GM23338 (cell line): ENCODE results near the gene SLC51B. TPM values are rescaled to one million over a fixed set of nuclear protein-coding genes. Genes with fewer than 3 reads are reported as not detected.

ENCODE experiments used
- ATAC-seq: fragments of 200-7000 bp; cut with Tn5 transposase; 3 replicates; pipeline ENCODE4 v1.9.1; 2020
- DNase-seq: peaks from one replicate; pipeline ENCODE4 v3.0.0-alpha.2; 2015; ENCODE audit warnings: low spot score
- H2AFZ ChIP-seq: fragments of 200-600 bp; sonication (generic); 2 replicates; pipeline ENCODE4 v1.8.0; 2016; ENCODE audit warnings: antibody characterized with exemption, mild to moderate bottlenecking, moderate library complexity
- H3F3A ChIP-seq: fragments of 200-600 bp; sonication (generic); replicated peaks from 2 replicates; pipeline ENCODE4 v1.8.0; 2017; ENCODE audit warnings: antibody characterized with exemption, mixed run types, low read depth
- H3K27ac ChIP-seq: fragments of 200-600 bp; sonication (generic); 2 replicates; pipeline ENCODE4 v1.6.1; 2016; ENCODE audit warnings: low read depth
- H3K27me3 ChIP-seq: fragments of 200-600 bp; sonication (generic); 2 replicates; pipeline ENCODE4 v1.8.0; 2016; ENCODE audit warnings: mild to moderate bottlenecking, mixed run types, moderate library complexity; ENCODE audit not compliant: insufficient read depth
- H3K36me3 ChIP-seq: fragments of 200-600 bp; sonication (generic); 2 replicates; pipeline ENCODE4 v1.8.0; 2016; ENCODE audit warnings: mild to moderate bottlenecking; ENCODE audit not compliant: insufficient read depth
- H3K4me1 ChIP-seq: fragments of 200-600 bp; sonication (generic); 2 replicates; pipeline ENCODE4 v1.8.0; 2016; ENCODE audit warnings: mild to moderate bottlenecking, moderate library complexity; ENCODE audit not compliant: insufficient read depth
- H3K4me2 ChIP-seq: fragments of 200-600 bp; sonication (generic); 2 replicates; pipeline ENCODE4 v1.7.1; 2017; ENCODE audit warnings: mixed run types
- H3K4me3 ChIP-seq: fragments of 200-600 bp; sonication (generic); 2 replicates; pipeline ENCODE4 v1.6.1; 2016; ENCODE audit warnings: mixed run types
- H3K79me2 ChIP-seq: fragments of 200-600 bp; sonication (generic); replicated peaks from 2 replicates; pipeline ENCODE4 v1.8.0; 2017; ENCODE audit warnings: mild to moderate bottlenecking; ENCODE audit not compliant: insufficient read depth
- H3K9me2 ChIP-seq: fragments of 200-600 bp; sonication (generic); 2 replicates; pipeline ENCODE4 v1.8.0; 2017; ENCODE audit not compliant: insufficient read depth
- H4K20me1 ChIP-seq: fragments of 200-600 bp; sonication (generic); replicated peaks from 2 replicates; pipeline ENCODE4 v1.8.0; 2017; ENCODE audit warnings: mild to moderate bottlenecking; ENCODE audit not compliant: insufficient read depth
- H3K27ac Mint-ChIP-seq: 2 replicates; pipeline ENCODE4 v1.8.0; 2020; ENCODE audit warnings: inconsistent platforms, mild to moderate bottlenecking, moderate library complexity, mixed read lengths
- H3K27me3 Mint-ChIP-seq: 3 replicates; pipeline ENCODE4 v1.8.0; 2022; ENCODE audit warnings: low read depth, mild to moderate bottlenecking, moderate library complexity, mixed read lengths, inconsistent platforms; ENCODE audit not compliant: insufficient read depth, poor library complexity
- H3K36me3 Mint-ChIP-seq: 3 replicates; pipeline ENCODE4 v1.8.0; 2021; ENCODE audit warnings: low read depth, mild to moderate bottlenecking, inconsistent platforms, moderate library complexity, mixed read lengths
- H3K4me1 Mint-ChIP-seq: 3 replicates; pipeline ENCODE4 v1.8.0; 2020; ENCODE audit warnings: mild to moderate bottlenecking, inconsistent platforms, mixed read lengths
- H3K4me3 Mint-ChIP-seq: 3 replicates; pipeline ENCODE4 v1.8.0; 2021; ENCODE audit warnings: moderate library complexity, mild to moderate bottlenecking, inconsistent platforms, mixed read lengths
- H3K9me3 Mint-ChIP-seq: 3 replicates; pipeline ENCODE4 v1.8.0; 2020; ENCODE audit warnings: moderate library complexity, mild to moderate bottlenecking, inconsistent platforms, mixed read lengths
- CREB1 ChIP-seq: fragments of 250-450 bp; sonication (Bioruptor Pico); IDR thresholded peaks from 2 replicates; pipeline ENCODE4 v1.5.0; 2020; ENCODE audit warnings: low read depth, mild to moderate bottlenecking, moderate library complexity
- EZH2phosphoT487 ChIP-seq: fragments of 200-600 bp; sonication (generic); IDR thresholded peaks from one replicate; pipeline ENCODE4 v1.8.1; 2018; ENCODE audit warnings: antibody characterized with exemption; ENCODE audit not compliant: unreplicated experiment
- JUNB ChIP-seq: IDR thresholded peaks from one replicate; pipeline ENCODE4 v1.6.1; 2016; ENCODE audit warnings: antibody characterized with exemption; ENCODE audit not compliant: unreplicated experiment
- STAT1 ChIP-seq: IDR thresholded peaks from one replicate; pipeline ENCODE4 v1.6.1; 2016; ENCODE audit warnings: antibody characterized with exemption; ENCODE audit not compliant: unreplicated experiment
- polyA plus RNA-seq: library from polyadenylated mRNA; unstranded; fragments of >200 nt; fragmentation: Nextera tagmentation; extraction: Ambion mirVana; gene quantifications from 2 replicates; pipeline ENCODE4 v1.2.1, GENCODE V29; 2016
- total RNA-seq: library from RNA; depleted of rRNA; stranded (reverse); fragments of >200 nt; shearing (Covaris generic); gene quantifications from 2 replicates; pipeline ENCODE4 v1.2.3, GENCODE V29; 2014
- TF ChIP-seq, protein P1 (sequence below): IDR thresholded peaks from one replicate; pipeline ENCODE4 v1.6.1; 2018; ENCODE audit warnings: antibody characterized with exemption; ENCODE audit not compliant: unreplicated experiment
- TF ChIP-seq, protein P2 (sequence below), 2 experiments: fragments of 200-600 bp in 1 of 2; sonication (generic) in 1 of 2; conservative IDR thresholded peaks; 2 replicates each; pipeline versions ENCODE4 v1.5.1 to v1.6.1; 2016 to 2017; ENCODE audit warnings: antibody characterized with exemption in 2 of 2, low read depth in 2 of 2, mild to moderate bottlenecking in 2 of 2, moderate library complexity in 1 of 2

SLC51B gene
- total and polyA plus RNA-seq, 2 experiments from 2014 or later = not detected

DNA sequence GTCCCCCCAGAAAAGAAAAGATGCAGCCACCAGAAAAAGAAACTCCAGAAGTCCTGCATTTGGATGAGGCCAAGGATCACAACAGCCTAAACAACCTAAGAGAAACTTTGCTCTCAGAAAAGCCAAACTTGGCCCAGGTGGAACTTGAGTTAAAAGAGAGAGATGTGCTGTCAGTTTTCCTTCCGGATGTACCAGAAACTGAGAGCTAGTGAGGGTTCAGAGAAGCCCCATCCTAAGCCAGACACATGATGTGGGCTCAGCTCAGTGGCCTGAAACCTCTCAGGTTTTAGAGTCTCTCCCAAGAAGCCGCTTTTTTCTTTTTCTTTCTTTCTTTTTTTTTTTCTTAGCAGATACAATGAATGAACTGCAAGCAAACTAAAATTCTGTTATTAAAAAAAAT lies 7.8 kb downstream of the SLC51B start (continued):
- TF ChIP-seq, protein P1, sequence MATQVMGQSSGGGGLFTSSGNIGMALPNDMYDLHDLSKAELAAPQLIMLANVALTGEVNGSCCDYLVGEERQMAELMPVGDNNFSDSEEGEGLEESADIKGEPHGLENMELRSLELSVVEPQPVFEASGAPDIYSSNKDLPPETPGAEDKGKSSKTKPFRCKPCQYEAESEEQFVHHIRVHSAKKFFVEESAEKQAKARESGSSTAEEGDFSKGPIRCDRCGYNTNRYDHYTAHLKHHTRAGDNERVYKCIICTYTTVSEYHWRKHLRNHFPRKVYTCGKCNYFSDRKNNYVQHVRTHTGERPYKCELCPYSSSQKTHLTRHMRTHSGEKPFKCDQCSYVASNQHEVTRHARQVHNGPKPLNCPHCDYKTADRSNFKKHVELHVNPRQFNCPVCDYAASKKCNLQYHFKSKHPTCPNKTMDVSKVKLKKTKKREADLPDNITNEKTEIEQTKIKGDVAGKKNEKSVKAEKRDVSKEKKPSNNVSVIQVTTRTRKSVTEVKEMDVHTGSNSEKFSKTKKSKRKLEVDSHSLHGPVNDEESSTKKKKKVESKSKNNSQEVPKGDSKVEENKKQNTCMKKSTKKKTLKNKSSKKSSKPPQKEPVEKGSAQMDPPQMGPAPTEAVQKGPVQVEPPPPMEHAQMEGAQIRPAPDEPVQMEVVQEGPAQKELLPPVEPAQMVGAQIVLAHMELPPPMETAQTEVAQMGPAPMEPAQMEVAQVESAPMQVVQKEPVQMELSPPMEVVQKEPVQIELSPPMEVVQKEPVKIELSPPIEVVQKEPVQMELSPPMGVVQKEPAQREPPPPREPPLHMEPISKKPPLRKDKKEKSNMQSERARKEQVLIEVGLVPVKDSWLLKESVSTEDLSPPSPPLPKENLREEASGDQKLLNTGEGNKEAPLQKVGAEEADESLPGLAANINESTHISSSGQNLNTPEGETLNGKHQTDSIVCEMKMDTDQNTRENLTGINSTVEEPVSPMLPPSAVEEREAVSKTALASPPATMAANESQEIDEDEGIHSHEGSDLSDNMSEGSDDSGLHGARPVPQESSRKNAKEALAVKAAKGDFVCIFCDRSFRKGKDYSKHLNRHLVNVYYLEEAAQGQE = no peak
- TF ChIP-seq STAT1 = no peak
- TF ChIP-seq EZH2phosphoT487 = no peak
- TF ChIP-seq CREB1 (CRISPR knock-in tag) = no peak

DNA sequence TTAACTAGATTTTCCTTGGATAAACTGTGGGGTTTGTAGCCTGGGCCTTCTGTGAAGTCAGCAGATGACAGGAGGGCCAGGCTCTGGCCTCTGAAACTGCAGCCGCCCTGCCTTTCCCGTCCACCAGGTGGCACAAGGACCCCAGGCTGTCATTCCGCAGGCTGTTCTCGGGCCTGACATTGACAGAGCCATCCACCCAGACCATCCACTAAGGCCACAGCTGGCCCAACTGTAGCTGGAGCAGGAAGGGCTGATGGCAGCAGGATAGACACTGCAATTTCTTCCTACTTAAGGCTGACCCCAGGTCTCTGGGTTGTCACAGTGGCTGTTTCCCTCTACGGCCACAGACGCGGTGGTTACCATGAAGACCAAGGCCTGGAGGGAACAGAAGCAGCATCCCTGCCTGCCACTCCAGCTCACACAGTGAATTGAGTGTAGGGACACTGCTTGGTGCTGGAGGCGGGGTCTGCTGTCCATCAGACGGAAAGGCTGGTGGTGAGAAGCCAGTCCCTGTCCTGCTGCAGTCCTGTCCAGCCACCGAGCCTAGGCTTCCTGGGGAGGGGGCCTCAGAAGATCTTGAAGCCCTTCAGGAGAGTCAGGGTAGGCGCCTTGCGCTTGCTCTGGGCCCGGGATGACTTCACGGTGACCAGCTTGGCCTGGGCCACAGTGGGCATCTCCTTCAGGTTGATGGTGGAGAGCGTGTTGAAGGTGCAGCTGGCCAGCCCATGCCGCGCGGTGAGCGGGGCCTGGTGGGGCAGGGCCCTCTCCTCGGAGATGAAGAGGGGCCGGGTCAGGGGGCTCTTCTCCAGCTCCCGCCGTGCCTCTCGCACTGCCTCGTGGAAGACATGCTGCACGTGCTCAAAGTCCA lies 9.4 kb downstream of the SLC51B start:
- no peak overlapping the region for H2AFZ ChIP-seq
- Mint-ChIP-seq H3K36me3 (peaks cover 2% of the 10 kb centered on the region; the same call in 1 of the 3 replicates), H3K9me3 (no peaks in the 10 kb centered on the region), H3K27ac (no peak overlapping the region), H3K4me3 (no peak overlapping the region), H3K4me1 (peaks cover 6% of the 10 kb centered on the region; the same call in 2 of the 3 replicates), H3K27me3 (peaks cover 8% of the 10 kb centered on the region)
- H3K9me2 ChIP-seq = no peaks in the 10 kb centered on the region
- 0 out of 2 replicates have a peak, but pooled peaks cover 4% of the 10 kb centered on the region for H3F3A ChIP-seq
- TF ChIP-seq, protein P2, sequence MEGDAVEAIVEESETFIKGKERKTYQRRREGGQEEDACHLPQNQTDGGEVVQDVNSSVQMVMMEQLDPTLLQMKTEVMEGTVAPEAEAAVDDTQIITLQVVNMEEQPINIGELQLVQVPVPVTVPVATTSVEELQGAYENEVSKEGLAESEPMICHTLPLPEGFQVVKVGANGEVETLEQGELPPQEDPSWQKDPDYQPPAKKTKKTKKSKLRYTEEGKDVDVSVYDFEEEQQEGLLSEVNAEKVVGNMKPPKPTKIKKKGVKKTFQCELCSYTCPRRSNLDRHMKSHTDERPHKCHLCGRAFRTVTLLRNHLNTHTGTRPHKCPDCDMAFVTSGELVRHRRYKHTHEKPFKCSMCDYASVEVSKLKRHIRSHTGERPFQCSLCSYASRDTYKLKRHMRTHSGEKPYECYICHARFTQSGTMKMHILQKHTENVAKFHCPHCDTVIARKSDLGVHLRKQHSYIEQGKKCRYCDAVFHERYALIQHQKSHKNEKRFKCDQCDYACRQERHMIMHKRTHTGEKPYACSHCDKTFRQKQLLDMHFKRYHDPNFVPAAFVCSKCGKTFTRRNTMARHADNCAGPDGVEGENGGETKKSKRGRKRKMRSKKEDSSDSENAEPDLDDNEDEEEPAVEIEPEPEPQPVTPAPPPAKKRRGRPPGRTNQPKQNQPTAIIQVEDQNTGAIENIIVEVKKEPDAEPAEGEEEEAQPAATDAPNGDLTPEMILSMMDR (conservative IDR thresholded peaks at IDR 0.05; ENCODE audit: low read depth in 2 of 2) = peak; percentile 84 to 99
- no peak for TF ChIP-seq JUNB
- H3K4me3 ChIP-seq = no peak overlapping the region
- no peaks in the 10 kb centered on the region for H3K4me1 ChIP-seq
- no peaks in the 10 kb centered on the region for H4K20me1 ChIP-seq
- DNase-seq (peak; percentile 85), ATAC-seq (peak; percentile 84)
- H3K4me2 ChIP-seq = no peak overlapping the region
- no peaks in the 10 kb centered on the region for H3K79me2 ChIP-seq
- no peak overlapping the region for H3K27ac ChIP-seq
- H3K36me3 ChIP-seq = no peaks in the 10 kb centered on the region
- no peaks in the 10 kb centered on the region for H3K27me3 ChIP-seq
